Natural killer cell (primary cell): ENCODE data around the gene IGFLR1. TPM values are rescaled to one million over a fixed set of nuclear protein-coding genes. Genes with fewer than 3 reads are reported as not detected.

Source experiments
- ATAC-seq, 3 donors: fragments of 150-1000 bp in 2 of 3; fragments of 200-7000 bp in 1 of 3; cut with Tn5 transposase; 1 replicate in 1 of 3; 2 replicates in 2 of 3; pipeline ENCODE4 v1.10.0; 2021; ENCODE audit warnings: mild to moderate bottlenecking in 2 of 3, moderate library complexity in 2 of 3
- DNase-seq, 2 donors: peaks; one replicate each; pipeline versions ENCODE4 v3.0.0 to v3.0.0-alpha.2; 2013 to 2021; ENCODE audit warnings: mixed read lengths in 1 of 2
- H3K27ac ChIP-seq: one replicate; pipeline ENCODE4 v1.5.1; 2013; ENCODE audit warnings: mild to moderate bottlenecking, low read length
- H3K27me3 ChIP-seq: one replicate; pipeline ENCODE4 v1.6.1; 2013; ENCODE audit warnings: low read length; ENCODE audit not compliant: control insufficient read depth, insufficient read depth
- H3K36me3 ChIP-seq: one replicate; pipeline ENCODE4 v1.6.1; 2013; ENCODE audit warnings: low read length; ENCODE audit not compliant: control insufficient read depth, insufficient read depth
- H3K4me1 ChIP-seq: one replicate; pipeline ENCODE4 v1.6.1; 2013; ENCODE audit warnings: low read length; ENCODE audit not compliant: control insufficient read depth, insufficient read depth
- H3K4me3 ChIP-seq: one replicate; pipeline ENCODE4 v1.5.1; 2013; ENCODE audit warnings: low read length
- H3K9me3 ChIP-seq: one replicate; pipeline ENCODE4 v1.6.1; 2013; ENCODE audit warnings: low read length; ENCODE audit not compliant: control insufficient read depth, insufficient read depth
- H3K27ac Mint-ChIP-seq, 2 donors: one replicate each; pipeline ENCODE4 v1.8.0; 2022; ENCODE audit warnings: mild to moderate bottlenecking in 2 of 2, mixed read lengths in 2 of 2, moderate library complexity in 1 of 2
- H3K27me3 Mint-ChIP-seq, 2 donors: one replicate each; pipeline ENCODE4 v1.8.0; 2022; ENCODE audit warnings: low read depth in 2 of 2, mixed read lengths in 2 of 2
- H3K36me3 Mint-ChIP-seq: one replicate; pipeline ENCODE4 v1.8.0; 2022; ENCODE audit warnings: mixed read lengths
- H3K4me1 Mint-ChIP-seq, 2 donors: one replicate each; pipeline ENCODE4 v1.8.0; 2022; ENCODE audit warnings: mixed read lengths in 2 of 2
- H3K4me3 Mint-ChIP-seq: one replicate; pipeline ENCODE4 v1.8.0; 2022; ENCODE audit warnings: mild to moderate bottlenecking, moderate library complexity, mixed read lengths
- H3K9me3 Mint-ChIP-seq, 2 donors: one replicate each; pipeline ENCODE4 v1.8.0; 2022; ENCODE audit warnings: mixed read lengths in 2 of 2
- WGBS: methylation state at CpG from one replicate; pipeline ENCODE4 v1.1.7; 2013; ENCODE audit warnings: missing lambda C conversion rate; ENCODE audit not compliant: insufficient coverage; 5-methylcytosine and 5-hydroxymethylcytosine counted together
- intact Hi-C: fragments of 100-400 bp; cut with micrococcal nuclease; formaldehyde crosslinking; loops from one replicate; pipeline ENCODE4 v1.14.2; 2022
- total RNA-seq, 4 donors: library from RNA; stranded (reverse); fragments of 120-200 nt in 1 of 4; gene quantifications; one replicate each; pipeline versions ENCODE4 v1.2.3 to v1.2.4, GENCODE V29; 2013 to 2022
- TF ChIP-seq, protein P1 (sequence below): fragments of 200-600 bp; IDR thresholded peaks from one replicate; pipeline ENCODE4 v1.8.0; 2022; ENCODE audit warnings: antibody characterized with exemption

IGFLR1 gene
- total RNA-seq, 3 donors from 2014 or later (not counting 1 experiment from before 2014, with no cell fraction given) = 57.7 to 75.6 (median 69.6) TPM

DNA sequence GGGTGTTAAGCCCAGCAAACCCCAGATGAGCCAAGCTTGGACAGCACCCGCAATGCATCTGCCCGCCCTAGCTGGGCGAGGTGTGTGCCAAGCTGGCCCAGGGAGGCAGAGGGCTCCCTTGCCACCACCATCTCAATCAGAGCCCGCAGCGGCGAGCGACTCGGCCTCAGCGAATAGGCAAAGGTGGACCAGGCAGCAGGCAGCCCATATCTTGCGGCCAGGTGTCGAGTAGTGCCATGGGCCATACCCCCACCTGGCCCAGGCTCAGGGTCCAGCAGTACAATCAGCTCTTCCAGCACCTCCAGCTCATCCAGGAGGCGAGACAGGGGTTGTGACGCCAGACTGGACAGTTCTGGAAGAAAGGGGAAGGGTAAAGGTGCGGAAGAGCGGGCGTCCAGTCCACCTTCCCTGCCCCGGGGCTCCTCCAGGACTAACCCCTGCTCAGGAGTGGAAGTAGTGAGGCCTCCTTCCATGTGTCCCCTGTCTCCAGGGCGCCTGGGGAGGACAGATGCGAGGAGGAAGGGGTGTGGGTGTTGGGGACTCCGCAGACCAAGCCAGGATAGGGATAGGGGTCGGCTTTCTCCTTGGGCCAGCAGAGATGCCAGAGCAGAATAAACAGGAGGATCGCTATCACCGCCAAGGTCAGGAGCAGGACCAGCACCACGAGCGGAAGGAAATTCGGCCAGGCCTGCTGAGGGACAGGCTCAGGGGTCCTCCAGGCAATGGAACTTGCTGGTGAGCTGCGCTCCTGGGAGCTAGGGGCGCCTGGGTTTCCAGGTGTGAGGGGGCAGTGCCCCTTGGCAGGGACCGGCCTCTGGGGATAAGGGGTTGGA, 2.8 kb downstream of the IGFLR1 start:
- TF ChIP-seq, protein P1, sequence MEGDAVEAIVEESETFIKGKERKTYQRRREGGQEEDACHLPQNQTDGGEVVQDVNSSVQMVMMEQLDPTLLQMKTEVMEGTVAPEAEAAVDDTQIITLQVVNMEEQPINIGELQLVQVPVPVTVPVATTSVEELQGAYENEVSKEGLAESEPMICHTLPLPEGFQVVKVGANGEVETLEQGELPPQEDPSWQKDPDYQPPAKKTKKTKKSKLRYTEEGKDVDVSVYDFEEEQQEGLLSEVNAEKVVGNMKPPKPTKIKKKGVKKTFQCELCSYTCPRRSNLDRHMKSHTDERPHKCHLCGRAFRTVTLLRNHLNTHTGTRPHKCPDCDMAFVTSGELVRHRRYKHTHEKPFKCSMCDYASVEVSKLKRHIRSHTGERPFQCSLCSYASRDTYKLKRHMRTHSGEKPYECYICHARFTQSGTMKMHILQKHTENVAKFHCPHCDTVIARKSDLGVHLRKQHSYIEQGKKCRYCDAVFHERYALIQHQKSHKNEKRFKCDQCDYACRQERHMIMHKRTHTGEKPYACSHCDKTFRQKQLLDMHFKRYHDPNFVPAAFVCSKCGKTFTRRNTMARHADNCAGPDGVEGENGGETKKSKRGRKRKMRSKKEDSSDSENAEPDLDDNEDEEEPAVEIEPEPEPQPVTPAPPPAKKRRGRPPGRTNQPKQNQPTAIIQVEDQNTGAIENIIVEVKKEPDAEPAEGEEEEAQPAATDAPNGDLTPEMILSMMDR = no peak
- no peaks in the 10 kb centered on the region for H3K36me3 Mint-ChIP-seq
- no peak overlapping the region for H3K27ac ChIP-seq
- no peaks in the 10 kb centered on the region for H3K9me3 ChIP-seq
- no peaks in the 10 kb centered on the region for H3K27me3 ChIP-seq
- H3K9me3 Mint-ChIP-seq = no peaks in the 10 kb centered on the region
- H3K4me3 Mint-ChIP-seq = peak overlapping the region; percentile 49
- peaks cover 47% of the 10 kb centered on the region for H3K4me1 ChIP-seq
- ATAC-seq (no peak), DNase-seq (peak in 1 of 2 donors; percentile 19)
- H3K36me3 ChIP-seq = peaks cover 37% of the 10 kb centered on the region
- H3K27ac Mint-ChIP-seq = no peak overlapping the region
- intact Hi-C loops = loop anchor here (1.0 to 10.0 kb wide), 3 partner anchors 22 to 165 kb away; partner anchors contain the start of genes ARHGAP33, HCST, NFKBID and TYROBP
- no peaks in the 10 kb centered on the region for H3K27me3 Mint-ChIP-seq
- peaks cover 19 to 47% of the 10 kb centered on the region in 2 donors for H3K4me1 Mint-ChIP-seq
- WGBS = 91% methylated on average over 28 of the region's 29 CpGs
- H3K4me3 ChIP-seq = peak overlapping the region; percentile 67

DNA sequence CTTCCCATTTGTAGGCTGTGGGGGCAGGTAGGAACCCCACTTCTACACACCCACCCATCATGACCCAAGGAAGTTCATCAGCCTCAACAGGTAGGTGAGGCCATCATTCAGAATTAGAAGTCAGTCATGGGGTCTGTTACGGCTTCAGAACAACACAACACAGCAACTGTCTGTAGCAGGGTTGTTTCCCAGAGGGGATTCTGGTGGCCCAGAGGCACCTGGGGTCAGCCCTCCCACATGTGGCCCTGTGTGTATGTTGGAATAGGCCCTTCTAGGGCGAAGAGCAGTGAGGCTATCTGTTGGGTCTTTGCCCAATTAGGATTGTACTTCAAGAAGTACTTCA, 3.4 kb downstream of the IGFLR1 start:
- DNase-seq = no peak
- Histone ChIP-seq H3K4me1 (peaks cover 41% of the 10 kb centered on the region), H3K27ac (no peak overlapping the region), H3K27me3 (no peaks in the 10 kb centered on the region), H3K4me3 (no peak overlapping the region), H3K9me3 (no peaks in the 10 kb centered on the region), H3K36me3 (peaks cover 42% of the 10 kb centered on the region)
- Mint-ChIP-seq H3K4me1 (peaks cover 19 to 48% of the 10 kb centered on the region in 2 donors), H3K36me3 (no peaks in the 10 kb centered on the region), H3K27ac (no peak overlapping the region), H3K27me3 (no peaks in the 10 kb centered on the region), H3K9me3 (no peaks in the 10 kb centered on the region), H3K4me3 (peak overlapping the region; percentile 31)
- ATAC-seq = no peak
- TF ChIP-seq, protein P1 = no peak
- 100% methylated on average over 2 of the region's 2 CpGs for WGBS
- intact Hi-C loops = no loop called here

DNA sequence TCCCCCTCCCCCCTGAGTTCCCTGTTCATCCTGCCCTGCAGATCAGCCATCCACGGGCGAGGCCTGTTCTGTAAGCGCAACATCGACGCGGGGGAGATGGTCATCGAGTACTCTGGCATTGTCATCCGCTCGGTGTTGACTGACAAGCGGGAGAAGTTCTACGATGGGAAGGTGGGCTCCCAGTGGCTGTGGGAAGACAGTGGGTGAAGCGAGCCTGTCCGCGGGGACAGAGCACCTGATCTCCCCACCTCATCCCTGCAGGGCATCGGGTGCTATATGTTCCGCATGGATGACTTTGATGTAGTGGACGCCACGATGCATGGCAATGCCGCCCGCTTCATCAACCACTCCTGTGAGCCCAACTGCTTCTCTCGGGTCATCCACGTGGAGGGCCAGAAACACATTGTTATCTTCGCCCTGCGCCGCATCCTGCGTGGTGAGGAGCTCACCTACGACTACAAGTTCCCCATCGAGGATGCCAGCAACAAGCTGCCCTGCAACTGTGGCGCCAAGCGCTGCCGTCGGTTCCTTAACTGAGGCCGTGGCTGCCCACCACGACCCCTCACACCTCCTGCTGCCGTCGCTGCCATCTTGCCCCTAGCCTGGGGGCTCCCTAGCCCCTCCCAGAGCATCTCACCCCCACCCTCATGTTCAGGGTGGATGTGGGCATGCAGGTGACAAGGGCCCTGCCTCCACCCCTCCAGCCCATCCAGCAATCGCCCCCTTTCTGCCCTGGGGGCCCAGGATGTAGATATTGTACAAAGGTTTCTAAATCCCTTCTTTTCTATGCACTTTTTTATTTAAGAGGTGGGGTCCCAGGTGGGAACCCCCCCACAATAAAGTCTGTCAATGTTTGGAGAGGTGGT, 4.0 kb downstream of the IGFLR1 start:
- no peak for DNase-seq
- no peak overlapping the region for H3K27ac ChIP-seq
- no peaks in the 10 kb centered on the region for H3K27me3 ChIP-seq
- no peaks in the 10 kb centered on the region for H3K9me3 ChIP-seq
- Mint-ChIP-seq H3K4me1 (peaks cover 21 to 51% of the 10 kb centered on the region in 2 donors), H3K27ac (no peak overlapping the region), H3K36me3 (no peaks in the 10 kb centered on the region), H3K27me3 (no peaks in the 10 kb centered on the region), H3K9me3 (no peaks in the 10 kb centered on the region), H3K4me3 (no peak overlapping the region)
- intact Hi-C loops = no loop called here
- no peak for ATAC-seq
- no peak overlapping the region for H3K4me3 ChIP-seq
- H3K4me1 ChIP-seq = peaks cover 34% of the 10 kb centered on the region
- 90% methylated on average over 36 of the region's 37 CpGs for WGBS
- TF ChIP-seq, protein P1 = no peak
- H3K36me3 ChIP-seq = peaks cover 48% of the 10 kb centered on the region
